GM12873 (cell line): ENCODE results near the gene MYL10.

Source experiments
- TF ChIP-seq, protein P1 (sequence below): IDR thresholded peaks from 2 replicates; pipeline ENCODE4 v1.5.1; 2012; ENCODE audit warnings: low read depth, mild to moderate bottlenecking, moderate library complexity, low read length, control low read depth; ENCODE audit not compliant: insufficient read depth; ENCODE audit errors: missing control alignments

MYL10 gene

DNA sequence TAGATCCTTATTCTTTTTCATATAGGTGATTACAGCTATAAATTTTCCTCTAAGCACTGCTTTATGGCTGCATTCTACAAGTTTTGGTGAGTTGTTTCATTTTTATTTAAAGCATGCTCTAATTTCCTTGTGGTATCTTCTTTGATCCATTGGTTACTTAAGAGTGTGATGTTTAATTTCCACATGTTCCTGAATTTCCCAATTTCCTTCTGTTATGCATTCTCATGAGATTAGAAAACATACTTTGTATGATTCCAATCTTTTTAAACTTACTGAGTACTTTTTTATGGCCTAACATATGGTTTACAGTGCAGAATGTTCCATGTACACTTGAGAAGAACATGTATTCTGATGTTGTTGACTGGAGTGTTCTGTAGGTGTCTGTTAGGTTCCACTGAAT is 53.4 kb downstream of the MYL10 start:
- TF ChIP-seq, protein P1, sequence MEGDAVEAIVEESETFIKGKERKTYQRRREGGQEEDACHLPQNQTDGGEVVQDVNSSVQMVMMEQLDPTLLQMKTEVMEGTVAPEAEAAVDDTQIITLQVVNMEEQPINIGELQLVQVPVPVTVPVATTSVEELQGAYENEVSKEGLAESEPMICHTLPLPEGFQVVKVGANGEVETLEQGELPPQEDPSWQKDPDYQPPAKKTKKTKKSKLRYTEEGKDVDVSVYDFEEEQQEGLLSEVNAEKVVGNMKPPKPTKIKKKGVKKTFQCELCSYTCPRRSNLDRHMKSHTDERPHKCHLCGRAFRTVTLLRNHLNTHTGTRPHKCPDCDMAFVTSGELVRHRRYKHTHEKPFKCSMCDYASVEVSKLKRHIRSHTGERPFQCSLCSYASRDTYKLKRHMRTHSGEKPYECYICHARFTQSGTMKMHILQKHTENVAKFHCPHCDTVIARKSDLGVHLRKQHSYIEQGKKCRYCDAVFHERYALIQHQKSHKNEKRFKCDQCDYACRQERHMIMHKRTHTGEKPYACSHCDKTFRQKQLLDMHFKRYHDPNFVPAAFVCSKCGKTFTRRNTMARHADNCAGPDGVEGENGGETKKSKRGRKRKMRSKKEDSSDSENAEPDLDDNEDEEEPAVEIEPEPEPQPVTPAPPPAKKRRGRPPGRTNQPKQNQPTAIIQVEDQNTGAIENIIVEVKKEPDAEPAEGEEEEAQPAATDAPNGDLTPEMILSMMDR, result no peak

DNA sequence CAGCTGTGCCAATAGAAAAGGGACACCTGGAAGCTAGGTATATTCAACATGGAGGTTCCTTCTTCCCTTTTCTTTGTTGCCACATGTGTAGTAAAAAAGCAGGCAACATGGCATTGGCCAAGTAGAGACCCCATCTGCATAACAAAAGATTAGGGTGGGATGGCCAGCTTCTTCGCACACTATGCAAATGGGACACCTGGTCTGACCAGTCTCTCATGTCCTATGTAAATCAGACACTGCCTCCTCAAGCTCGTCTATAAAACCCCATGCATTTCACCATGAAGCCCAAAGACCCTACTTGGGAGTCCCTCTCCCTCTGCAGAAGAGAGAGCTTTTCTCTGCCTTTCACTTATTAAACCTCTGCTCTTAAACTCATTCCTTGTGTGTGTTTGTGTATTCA is 53.9 kb downstream of the MYL10 start:
- TF ChIP-seq, protein P1, result no peak

DNA sequence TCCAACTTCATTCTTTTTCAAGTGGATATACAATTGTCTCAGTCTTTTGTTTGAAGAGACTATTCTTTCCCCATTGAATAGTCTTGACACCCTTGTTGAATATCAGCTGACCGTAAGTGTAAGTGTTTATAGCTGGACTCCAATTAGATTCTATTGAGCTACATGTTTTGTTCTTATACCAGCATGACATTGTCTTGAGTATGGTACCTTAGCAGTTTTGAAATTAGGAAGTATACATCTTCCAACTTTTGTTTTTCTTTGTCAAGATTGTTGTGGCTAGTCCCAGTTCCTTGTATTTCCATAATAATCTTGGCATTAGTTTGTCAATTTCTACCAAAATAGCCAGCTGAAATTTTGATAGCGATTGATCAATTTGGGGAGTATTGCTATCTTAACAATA is 56.9 kb downstream of the MYL10 start:
- TF ChIP-seq, protein P1, result no peak

DNA sequence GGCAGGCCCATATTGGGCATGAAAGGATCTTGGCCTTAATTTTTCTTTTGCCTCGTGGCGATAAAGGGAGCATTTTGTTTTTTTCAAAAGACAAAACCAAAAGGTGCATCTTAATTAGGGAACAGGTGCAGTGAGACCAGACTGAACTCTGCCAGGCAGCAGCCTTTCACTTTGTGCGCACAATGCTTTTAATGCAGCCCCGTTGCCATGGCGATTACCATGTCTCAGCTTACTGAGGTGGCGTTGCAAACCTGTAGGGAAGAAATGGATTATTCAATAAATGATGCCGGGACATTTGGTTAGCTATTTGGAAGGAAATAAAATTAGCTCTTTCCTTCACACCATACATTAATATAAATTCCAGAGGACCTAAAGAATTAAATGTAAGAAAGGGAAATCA is 61.9 kb downstream of the MYL10 start:
- TF ChIP-seq, protein P1, result no peak

DNA sequence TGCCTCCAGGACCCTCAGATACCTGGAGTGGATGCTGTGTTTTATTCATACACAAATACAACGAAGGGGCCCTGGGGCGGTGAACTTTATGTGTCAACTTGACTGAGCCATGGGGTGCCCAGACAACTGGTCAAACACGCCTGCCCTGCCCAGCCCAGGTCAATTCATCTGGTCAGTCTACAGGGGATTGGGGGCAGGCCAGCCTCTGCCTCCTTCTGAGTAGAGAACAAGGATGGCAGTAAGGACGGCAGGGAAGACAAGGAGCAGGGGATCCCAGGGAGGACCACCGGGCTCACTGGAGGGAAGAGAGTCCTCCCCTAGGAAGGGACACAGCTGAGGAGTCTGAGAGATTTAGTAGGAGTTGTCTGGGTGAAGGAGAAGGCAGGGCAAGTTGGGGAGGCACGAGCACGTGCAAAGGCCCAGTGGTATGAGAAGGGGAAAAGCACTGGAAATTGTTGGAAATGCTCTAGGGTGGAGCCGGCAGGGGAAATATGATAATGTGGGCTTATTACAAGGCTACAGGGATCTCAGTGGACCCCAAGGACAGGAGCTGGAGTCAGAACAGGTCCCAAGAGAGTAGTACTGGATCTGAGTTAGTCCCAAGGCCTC is 63.4 kb downstream of the MYL10 start:
- TF ChIP-seq, protein P1, result no peak

DNA sequence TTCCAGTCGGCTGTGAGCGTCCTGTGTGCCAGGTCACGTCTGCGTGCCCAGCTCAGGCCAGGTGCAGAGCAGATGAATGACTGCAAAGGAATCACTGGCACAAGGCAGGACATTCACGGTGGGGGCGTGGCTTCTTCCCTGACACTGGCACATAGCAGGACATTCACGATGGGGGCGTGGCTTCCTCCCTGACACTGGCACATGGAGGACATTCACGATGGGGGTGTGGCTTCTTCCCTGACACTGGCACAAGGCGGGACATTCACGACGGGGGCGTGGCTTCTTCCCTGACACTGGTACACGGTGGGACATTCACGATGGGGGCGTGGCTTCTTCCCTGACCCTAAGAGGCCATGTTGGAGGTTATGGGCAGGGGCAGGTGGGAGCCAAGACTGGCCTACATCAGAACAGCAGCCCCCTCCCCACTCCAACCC is 64.3 kb downstream of the MYL10 start:
- TF ChIP-seq, protein P1, result no peak

DNA sequence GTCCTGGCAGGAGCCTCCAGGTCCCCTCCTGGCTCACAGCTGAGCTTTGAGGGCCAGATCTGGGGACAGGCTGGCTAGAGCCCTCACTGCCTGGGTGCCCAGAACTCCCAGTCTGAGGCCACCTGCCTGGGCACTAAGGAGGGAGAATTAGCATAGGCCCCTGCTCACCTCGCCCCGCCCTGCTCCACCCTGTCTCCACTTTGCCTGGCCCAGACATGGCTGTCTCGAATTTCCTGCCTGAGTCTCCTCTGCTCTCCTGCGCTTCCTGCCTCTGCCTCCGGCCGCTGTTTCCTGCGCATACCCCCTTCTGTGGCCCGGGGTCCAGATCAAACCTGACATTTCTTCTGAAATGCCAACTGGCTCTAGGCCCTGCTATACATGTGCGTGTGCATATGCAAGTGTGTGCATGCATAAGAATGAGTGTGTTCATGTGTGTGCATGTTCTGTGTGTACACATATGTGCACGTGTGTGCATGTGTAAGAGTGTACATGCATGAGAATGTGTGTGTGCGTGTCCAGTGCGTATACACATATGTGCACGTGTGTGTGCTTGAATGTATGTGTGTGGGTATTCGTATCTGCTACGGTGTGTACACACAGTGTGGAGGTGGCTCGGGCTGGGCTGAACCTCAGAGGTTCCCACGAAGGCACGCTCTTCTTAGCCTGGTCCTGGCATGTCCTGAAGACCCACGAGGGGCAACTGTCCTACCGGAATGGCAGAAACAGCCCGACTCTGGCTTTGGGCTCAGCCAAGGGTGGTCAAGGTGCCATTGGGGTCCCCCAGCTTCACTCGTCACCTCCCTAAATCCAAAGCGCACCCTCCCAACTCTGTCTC is 64.9 kb downstream of the MYL10 start:
- TF ChIP-seq, protein P1, result no peak
